ENCODE measurements around the gene OSTF1.

- TF ChIP-seq CTCF (IDR thresholded peaks at IDR 0.05) (no peak), POLR2A (IDR thresholded peaks at IDR 0.05) (no peak), POLR2AphosphoS5 (IDR thresholded peaks at IDR 0.05) (no peak)
Measured at GRCh38 chr9:75183306-75183705, 95.0 kb downstream of the OSTF1 start.

Data from prostate gland (tissue), 2 donors.